Measurements from ENCODE around the gene ODAD3. TPM values are rescaled to one million over a fixed set of nuclear protein-coding genes. Genes with fewer than 3 reads are reported as not detected.

Gene ODAD3
- total and polyA plus RNA-seq, 2 of the 13 experiments (the other 11 are each of a cell fraction or from before 2014, with no cell fraction given), result 0.04 to 0.08 TPM

GRCh38 chr19:11382898-11383705, 51.8 kb downstream of the ODAD3 start (continued):
- TF ChIP-seq FIP1L1 (IDR thresholded peaks at IDR 0.05; ENCODE audit: borderline replicate concordance, insufficient read depth, low read depth, low read length), result no peak
- no peak for TF ChIP-seq ZNF816 (CRISPR knock-in tag; IDR thresholded peaks at IDR 0.05; ENCODE audit: borderline replicate concordance)
- TF ChIP-seq ISL2 (CRISPR knock-in tag; IDR thresholded peaks at IDR 0.05), result peak; percentile 32; the same call in 1 of the 2 replicates
- TF ChIP-seq MBD4 (IDR thresholded peaks at IDR 0.05; ENCODE audit: borderline replicate concordance, low read length), result no peak
- no peak for TF ChIP-seq SKIL (CRISPR knock-in tag; IDR thresholded peaks at IDR 0.05; ENCODE audit: borderline replicate concordance)
- peak; percentile 40; the same call in 1 of the 2 replicates for TF ChIP-seq HDAC1 (CRISPR knock-in tag; IDR thresholded peaks at IDR 0.05)
- no peak for TF ChIP-seq ZNF558 (CRISPR knock-in tag; IDR thresholded peaks at IDR 0.05; ENCODE audit: borderline replicate concordance)
- TF ChIP-seq PBX3 (CRISPR knock-in tag; IDR thresholded peaks at IDR 0.05; ENCODE audit: borderline replicate concordance), result no peak
- TF ChIP-seq TERF1 (CRISPR knock-in tag; IDR thresholded peaks at IDR 0.05), result no peak
- 0 out of 2 replicates have a peak, but pooled peaks have one; percentile 33 for TF ChIP-seq ZNF446 (CRISPR knock-in tag; IDR thresholded peaks at IDR 0.05)
- no peak; the same call in 1 of the 2 replicates for TF ChIP-seq ZSCAN21 (CRISPR knock-in tag; IDR thresholded peaks at IDR 0.05; ENCODE audit: borderline replicate concordance)
- no peak for TF ChIP-seq NCOR1 (IDR thresholded peaks at IDR 0.05; ENCODE audit: borderline replicate concordance, low read length)
- TF ChIP-seq PBX2 (CRISPR knock-in tag; IDR thresholded peaks at IDR 0.05), result no peak
- no peak for TF ChIP-seq POLR2G (IDR thresholded peaks at IDR 0.05; ENCODE audit: low read depth, low read length)
- TF ChIP-seq ZBTB37 (CRISPR knock-in tag; IDR thresholded peaks at IDR 0.05), result no peak
- no peak for TF ChIP-seq KLF15 (CRISPR knock-in tag; IDR thresholded peaks at IDR 0.05; ENCODE audit: borderline replicate concordance)
- no peak for TF ChIP-seq ELF1 (CRISPR knock-in tag; IDR thresholded peaks at IDR 0.05)
- no peak for TF ChIP-seq CCAR2 (optimal IDR thresholded peaks at IDR 0.05; ENCODE audit: low read depth, low read length)
- no peak for TF ChIP-seq KDM5A (IDR thresholded peaks at IDR 0.05; ENCODE audit: borderline replicate concordance, low read length)
- TF ChIP-seq NAIF1 (CRISPR knock-in tag; IDR thresholded peaks at IDR 0.05; ENCODE audit: borderline replicate concordance), result no peak
- TF ChIP-seq ZNF260 (CRISPR knock-in tag; IDR thresholded peaks at IDR 0.05; ENCODE audit: borderline replicate concordance, low read depth), result no peak
